CD4-positive, alpha-beta memory T cell (primary cell): ENCODE data around the gene RCOR3. TPM values are rescaled to one million over a fixed set of nuclear protein-coding genes. Genes with fewer than 3 reads are reported as not detected.
A peak's percentile ranks its signal among the peaks of the same experiment; 100 is the strongest.

ENCODE experiments used
- CTCF ChIA-PET: fragments of 350-600 bp; sonication (Branson Sonifier 250); formaldehyde crosslinking; loops from one replicate; lab custom pipeline; 2021; ENCODE audit warnings: inconsistent platforms; ENCODE audit not compliant: partially characterized antibody; lab: Charles Lee
- POLR2A ChIA-PET: fragments of 350-600 bp; sonication (Branson Sonifier 250); formaldehyde crosslinking; loops from one replicate; lab custom pipeline; 2021; ENCODE audit not compliant: partially characterized antibody; lab: Charles Lee
- DNase-seq, 5 donors: peaks; one replicate each; pipeline versions ENCODE4 v3.0.0 to v3.0.0-alpha.2; 2020 to 2022; ENCODE audit warnings: mixed read lengths in 1 of 5
- H3K27ac ChIP-seq: one replicate; pipeline ENCODE4 v1.7.0; 2013; ENCODE audit warnings: low read depth, low read length
- H3K27me3 ChIP-seq: 2 replicates; pipeline ENCODE4 v1.7.0; 2013; ENCODE audit warnings: mild to moderate bottlenecking, low read length, moderate library complexity; ENCODE audit not compliant: insufficient read depth
- H3K36me3 ChIP-seq: 2 replicates; pipeline ENCODE4 v1.7.0; 2013; ENCODE audit warnings: mild to moderate bottlenecking, low read length, moderate library complexity; ENCODE audit not compliant: insufficient read depth
- H3K4me1 ChIP-seq: 2 replicates; pipeline ENCODE4 v1.7.0; 2013; ENCODE audit warnings: mild to moderate bottlenecking, low read length, moderate library complexity; ENCODE audit not compliant: insufficient read depth
- H3K4me3 ChIP-seq, 2 donors: one replicate each; pipeline ENCODE4 v1.7.0; 2013; ENCODE audit warnings: low read length in 2 of 2, mild to moderate bottlenecking in 1 of 2
- H3K9me3 ChIP-seq, 2 donors: one replicate each; pipeline ENCODE4 v1.7.0; 2013; ENCODE audit warnings: low read length in 2 of 2, control low read depth in 1 of 2; ENCODE audit not compliant: control insufficient read depth in 1 of 2
- H3K27ac Mint-ChIP-seq, 7 donors: one replicate each; pipeline ENCODE4 v1.8.0; 2020 to 2021; ENCODE audit warnings: mixed read lengths in 7 of 7, mild to moderate bottlenecking in 6 of 7, inconsistent platforms in 3 of 7, moderate library complexity in 3 of 7
- H3K27me3 Mint-ChIP-seq, 2 donors: one replicate each; pipeline ENCODE4 v1.8.0; 2020 to 2021; ENCODE audit warnings: mixed read lengths in 2 of 2
- H3K36me3 Mint-ChIP-seq, 2 donors: one replicate each; pipeline ENCODE4 v1.8.0; 2020 to 2021; ENCODE audit warnings: mixed read lengths in 2 of 2, inconsistent platforms in 1 of 2, mild to moderate bottlenecking in 1 of 2
- H3K4me1 Mint-ChIP-seq, 4 donors: one replicate each; pipeline ENCODE4 v1.8.0; 2020 to 2021; ENCODE audit warnings: mixed read lengths in 4 of 4, mild to moderate bottlenecking in 1 of 4
- H3K4me3 Mint-ChIP-seq, 8 donors: one replicate each; pipeline ENCODE4 v1.8.0; 2020 to 2021; ENCODE audit warnings: mixed read lengths in 8 of 8, mild to moderate bottlenecking in 7 of 8, moderate library complexity in 6 of 8, inconsistent platforms in 3 of 8
- H3K9me3 Mint-ChIP-seq, 8 donors: one replicate each; pipeline ENCODE4 v1.8.0; 2020 to 2021; ENCODE audit warnings: mixed read lengths in 8 of 8, mild to moderate bottlenecking in 5 of 8, inconsistent platforms in 3 of 8, moderate library complexity in 1 of 8
- intact Hi-C: fragments of 100-400 bp; cut with micrococcal nuclease; formaldehyde crosslinking; loops from one replicate; pipeline ENCODE4 v1.15.1; 2023
- polyA plus RNA-seq, 2 donors: library from polyadenylated mRNA; unstranded; fragments of 300-500 nt; fragmentation: Illumina TruSeq; gene quantifications; one replicate each; pipeline ENCODE4 v1.2.3, GENCODE V29; 2021
- total RNA-seq, 2 experiments: library from RNA; stranded (reverse); gene quantifications; one replicate each; pipeline ENCODE4 v1.2.3, GENCODE V29; 2021

The RCOR3 gene
- total and polyA plus RNA-seq, 4 experiments from 2014 or later, result 14.4 to 74.7 (median 46.7) TPM

- H3K4me3 ChIP-seq, result no peak overlapping the region
- H3K9me3 ChIP-seq, result no peaks in the 10 kb centered on the region
- ChIA-PET CTCF (interaction anchor here (1.0 kb wide), 1 partner anchor 10 kb away, joined by 3 read pairs; no protein-coding TSS in a partner anchor), POLR2A (no interaction called here)
- peaks cover 32 to 33% of the 10 kb centered on the region in 2 donors for H3K36me3 Mint-ChIP-seq
- intact Hi-C loops, result no loop called here
- no peaks in the 10 kb centered on the region for H3K27me3 ChIP-seq
- no peaks in the 10 kb centered on the region for H3K27me3 Mint-ChIP-seq
- no peaks in the 10 kb centered on the region for H3K9me3 Mint-ChIP-seq
- no peak for DNase-seq
- no peak overlapping the region for H3K4me3 Mint-ChIP-seq
- no peaks in the 10 kb centered on the region for H3K4me1 ChIP-seq
- peaks cover 0 to 7% (median 5%) of the 10 kb centered on the region in 4 donors for H3K4me1 Mint-ChIP-seq
- no peak overlapping the region for H3K27ac Mint-ChIP-seq
- H3K36me3 ChIP-seq, result peaks cover 41% of the 10 kb centered on the region
- H3K27ac ChIP-seq, result no peak overlapping the region
Observed at GRCh38 chr1:211281320-211282022, 22.3 kb downstream of the RCOR3 start.

GRCh38 chr1:211282023-211282373, 22.8 kb downstream of the RCOR3 start:
- no peaks in the 10 kb centered on the region for H3K4me1 ChIP-seq
- intact Hi-C loops, result no loop called here
- Mint-ChIP-seq H3K27ac (no peak overlapping the region), H3K36me3 (peaks cover 36 to 37% of the 10 kb centered on the region in 2 donors), H3K4me1 (peaks cover 0 to 10% (median 5%) of the 10 kb centered on the region in 4 donors), H3K9me3 (no peaks in the 10 kb centered on the region), H3K4me3 (no peak overlapping the region), H3K27me3 (no peaks in the 10 kb centered on the region)
- ChIA-PET CTCF (interaction anchor here (1.0 kb wide), 1 partner anchor 9 kb away, joined by 3 read pairs; no protein-coding TSS in a partner anchor), POLR2A (interaction anchor here (0.6 kb wide), 1 partner anchor 1734 kb away, joined by 4 read pairs; no protein-coding TSS in a partner anchor)
- no peak overlapping the region for H3K4me3 ChIP-seq
- H3K27me3 ChIP-seq, result no peaks in the 10 kb centered on the region
- no peak overlapping the region for H3K27ac ChIP-seq
- peaks cover 41% of the 10 kb centered on the region for H3K36me3 ChIP-seq
- no peak for DNase-seq
- H3K9me3 ChIP-seq, result no peaks in the 10 kb centered on the region

GRCh38 chr1:211285196-211285595, 26.0 kb downstream of the RCOR3 start:
- no peak overlapping the region for H3K27ac Mint-ChIP-seq

GRCh38 chr1:211287218-211287617, 28.1 kb downstream of the RCOR3 start:
- ChIA-PET CTCF (no interaction called here), POLR2A (no interaction called here)
- intact Hi-C loops, result no loop called here
- H3K36me3 Mint-ChIP-seq, result peaks cover 63 to 67% of the 10 kb centered on the region in 2 donors
- no peaks in the 10 kb centered on the region for H3K9me3 Mint-ChIP-seq
- no peak overlapping the region for H3K4me3 Mint-ChIP-seq
- Histone ChIP-seq H3K4me3 (no peak overlapping the region), H3K27me3 (no peaks in the 10 kb centered on the region), H3K4me1 (no peaks in the 10 kb centered on the region), H3K27ac (no peak overlapping the region), H3K9me3 (no peaks in the 10 kb centered on the region), H3K36me3 (peaks cover 49% of the 10 kb centered on the region)
- no peak for DNase-seq
- H3K4me1 Mint-ChIP-seq, result peaks cover 8 to 11% (median 10%) of the 10 kb centered on the region in 4 donors
- no peaks in the 10 kb centered on the region for H3K27me3 Mint-ChIP-seq
- no peak overlapping the region for H3K27ac Mint-ChIP-seq

More at GRCh38 chr1:211285196-211285595, 26.0 kb downstream of the RCOR3 start:
- no peaks in the 10 kb centered on the region for H3K9me3 Mint-ChIP-seq
- intact Hi-C loops, result no loop called here
- no peak overlapping the region for H3K4me3 Mint-ChIP-seq
- ChIA-PET CTCF (no interaction called here), POLR2A (no interaction called here)
- no peaks in the 10 kb centered on the region for H3K27me3 ChIP-seq
- H3K4me1 ChIP-seq, result no peaks in the 10 kb centered on the region
- no peak overlapping the region for H3K4me3 ChIP-seq
- no peak overlapping the region for H3K27ac ChIP-seq
- no peaks in the 10 kb centered on the region for H3K9me3 ChIP-seq
- H3K4me1 Mint-ChIP-seq, result peaks cover 5 to 10% (median 8%) of the 10 kb centered on the region in 4 donors
- peaks cover 48 to 49% of the 10 kb centered on the region in 2 donors for H3K36me3 Mint-ChIP-seq
- no peak for DNase-seq
- H3K36me3 ChIP-seq, result peaks cover 35% of the 10 kb centered on the region
- H3K27me3 Mint-ChIP-seq, result no peaks in the 10 kb centered on the region

- H3K36me3 Mint-ChIP-seq, result peaks cover 53 to 69% of the 10 kb centered on the region in 2 donors
- no peak overlapping the region for H3K27ac Mint-ChIP-seq
Observed at GRCh38 chr1:211292411-211292810, 33.2 kb downstream of the RCOR3 start.

GRCh38 chr1:211296396-211296795, 37.2 kb downstream of the RCOR3 start:
- peaks cover 7 to 16% (median 12%) of the 10 kb centered on the region in 4 donors for H3K4me1 Mint-ChIP-seq
- H3K36me3 ChIP-seq, result peaks cover 29% of the 10 kb centered on the region
- H3K27me3 ChIP-seq, result no peaks in the 10 kb centered on the region
- H3K36me3 Mint-ChIP-seq, result peaks cover 53 to 68% of the 10 kb centered on the region in 2 donors
- H3K9me3 ChIP-seq, result no peaks in the 10 kb centered on the region
- ChIA-PET POLR2A (no interaction called here), CTCF (no interaction called here)
- no peak overlapping the region for H3K4me3 Mint-ChIP-seq
- DNase-seq, result no peak
- H3K27ac Mint-ChIP-seq, result peak overlapping the region in 1 of 7 donors; percentile 60
- no peak overlapping the region for H3K4me3 ChIP-seq
- H3K27me3 Mint-ChIP-seq, result no peaks in the 10 kb centered on the region
- no peak overlapping the region for H3K27ac ChIP-seq
- no peaks in the 10 kb centered on the region for H3K4me1 ChIP-seq
- intact Hi-C loops, result no loop called here
- H3K9me3 Mint-ChIP-seq, result no peaks in the 10 kb centered on the region

More at GRCh38 chr1:211292411-211292810, 33.2 kb downstream of the RCOR3 start:
- intact Hi-C loops, result no loop called here
- peaks cover 7 to 21% (median 14%) of the 10 kb centered on the region in 4 donors for H3K4me1 Mint-ChIP-seq
- ChIA-PET CTCF (no interaction called here), POLR2A (interaction anchor here (0.6 kb wide), 1 partner anchor 29 kb away, joined by 3 read pairs; no protein-coding TSS in a partner anchor)
- no peaks in the 10 kb centered on the region for H3K9me3 ChIP-seq
- no peaks in the 10 kb centered on the region for H3K9me3 Mint-ChIP-seq
- DNase-seq, result no peak
- no peak overlapping the region for H3K4me3 ChIP-seq
- H3K27ac ChIP-seq, result no peak overlapping the region
- peaks cover 49% of the 10 kb centered on the region for H3K36me3 ChIP-seq
- H3K27me3 Mint-ChIP-seq, result no peaks in the 10 kb centered on the region
- no peaks in the 10 kb centered on the region for H3K4me1 ChIP-seq
- no peaks in the 10 kb centered on the region for H3K27me3 ChIP-seq
- no peak overlapping the region for H3K4me3 Mint-ChIP-seq

GRCh38 chr1:211305044-211305443, 45.9 kb downstream of the RCOR3 start:
- no peak overlapping the region for H3K4me3 Mint-ChIP-seq
- peaks cover 27 to 57% of the 10 kb centered on the region in 2 donors for H3K36me3 Mint-ChIP-seq
- intact Hi-C loops, result no loop called here
- no peaks in the 10 kb centered on the region for H3K27me3 ChIP-seq
- ChIA-PET POLR2A (no interaction called here), CTCF (interaction anchor here (1.0 kb wide), 1 partner anchor 18 kb away, joined by 3 read pairs; no protein-coding TSS in a partner anchor)
- peak overlapping the region in 2 of 7 donors; percentile 1 for H3K27ac Mint-ChIP-seq
- no peaks in the 10 kb centered on the region for H3K4me1 ChIP-seq
- no peak for DNase-seq
- H3K9me3 Mint-ChIP-seq, result no peaks in the 10 kb centered on the region
- H3K27ac ChIP-seq, result no peak overlapping the region
- H3K4me1 Mint-ChIP-seq, result peaks cover 7 to 20% (median 13%) of the 10 kb centered on the region in 4 donors
- H3K27me3 Mint-ChIP-seq, result no peaks in the 10 kb centered on the region
- no peaks in the 10 kb centered on the region for H3K9me3 ChIP-seq
- H3K36me3 ChIP-seq, result peaks cover 4% of the 10 kb centered on the region
- H3K4me3 ChIP-seq, result no peak overlapping the region
